Fibroblast of skin of left quadriceps (primary cell): ENCODE data around the gene MKNK1.

Source experiments
- DNase-seq, 2 experiments: peaks; one replicate each; pipeline ENCODE4 v3.0.0-alpha.2; 2013; ENCODE audit warnings: low read depth in 2 of 2

Gene MKNK1

GRCh38 chr1:46522184-46522968 is 81.7 kb downstream of the MKNK1 start:
- DNase-seq: peak; percentile 66 to 69

- no peak for DNase-seq
Measured at GRCh38 chr1:46521414-46521813, 82.7 kb downstream of the MKNK1 start.

DNA sequence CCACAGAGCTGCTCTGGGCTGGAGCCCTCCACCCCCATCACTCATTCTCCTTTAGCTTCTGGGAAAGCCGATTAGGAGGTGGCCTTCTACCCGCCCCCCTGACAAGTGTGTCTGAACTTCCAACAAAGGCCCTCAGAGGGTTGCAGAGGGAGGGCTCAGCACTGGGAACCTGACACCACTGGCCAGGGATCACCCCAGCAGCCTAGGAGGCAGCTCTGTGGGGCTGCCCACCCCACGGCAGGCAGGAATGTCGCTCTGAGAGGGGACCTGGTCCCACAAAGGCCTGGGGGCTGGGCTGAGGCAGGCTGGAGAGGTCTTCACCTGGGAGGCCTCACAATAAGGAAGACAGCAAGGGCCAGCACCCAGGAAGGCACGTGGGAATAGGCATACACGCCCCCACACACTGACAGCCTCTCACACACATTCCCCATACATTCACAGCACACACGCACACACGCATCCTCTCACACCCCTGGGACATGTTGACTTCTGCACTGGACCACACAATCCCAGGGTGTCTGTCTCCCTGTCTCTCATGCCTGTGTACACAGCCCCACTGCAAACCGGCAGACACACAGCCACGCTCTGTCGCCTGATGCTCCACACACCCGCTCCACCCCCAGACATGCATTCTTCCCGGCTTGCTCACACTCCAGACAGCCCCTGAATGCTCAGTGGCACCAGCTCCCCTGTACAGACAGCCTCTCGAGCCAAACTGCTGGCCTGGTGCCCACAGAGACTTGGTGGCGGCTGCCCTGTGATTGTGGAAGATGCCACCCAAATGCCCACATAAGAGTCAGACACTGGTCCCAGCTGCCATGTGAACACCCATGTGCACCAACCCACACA is 83.8 kb downstream of the MKNK1 start:
- DNase-seq: peak; percentile 57 to 58

DNA sequence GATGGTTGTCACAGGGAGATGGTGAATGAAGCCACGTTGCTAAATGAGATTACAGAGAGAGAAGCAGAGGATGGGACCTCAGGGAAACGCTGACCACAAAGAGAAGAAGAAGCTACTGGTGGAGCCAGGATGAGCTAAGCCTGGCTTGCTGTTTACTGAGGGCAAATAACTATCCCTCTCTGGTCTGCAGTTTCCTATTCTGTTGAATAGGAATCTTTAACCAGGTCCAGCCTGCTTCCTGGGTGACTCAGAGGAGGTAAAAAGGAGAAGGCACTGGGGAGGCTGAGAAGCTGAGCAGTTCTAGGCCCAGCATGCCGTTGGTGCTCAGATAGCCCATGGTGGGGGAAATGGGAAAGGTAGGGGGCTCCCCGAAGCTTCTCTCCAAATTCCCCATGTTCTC is 84.9 kb downstream of the MKNK1 start:
- DNase-seq: no peak

DNA sequence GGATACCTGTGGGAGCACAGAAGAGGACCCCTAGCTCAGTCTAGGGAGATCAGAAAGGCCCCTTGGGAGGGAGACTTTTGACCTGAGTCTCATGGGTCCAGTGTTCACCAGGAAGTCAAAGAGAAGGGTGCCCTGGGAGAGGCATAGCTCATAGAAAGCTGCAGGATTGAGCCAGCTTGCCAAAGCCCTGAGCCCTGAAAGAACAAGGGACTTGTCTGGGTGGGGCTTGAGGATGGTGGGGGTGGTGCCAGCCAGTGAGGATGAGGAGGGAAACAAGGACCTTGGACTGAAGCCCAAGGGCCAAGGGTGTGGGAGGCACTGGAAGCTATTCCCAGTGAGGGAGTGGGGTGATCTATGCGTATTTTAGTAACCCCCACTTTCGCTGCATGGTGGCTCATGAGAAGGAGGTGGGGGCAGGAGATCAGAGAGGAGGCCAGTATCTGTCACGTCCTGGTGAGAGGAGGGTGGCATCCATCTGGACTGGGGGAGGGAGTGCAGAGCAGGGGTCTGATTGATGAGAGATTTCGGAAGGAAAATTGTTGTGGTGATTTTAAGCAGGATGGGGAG is 86.1 kb downstream of the MKNK1 start:
- DNase-seq: no peak

DNA sequence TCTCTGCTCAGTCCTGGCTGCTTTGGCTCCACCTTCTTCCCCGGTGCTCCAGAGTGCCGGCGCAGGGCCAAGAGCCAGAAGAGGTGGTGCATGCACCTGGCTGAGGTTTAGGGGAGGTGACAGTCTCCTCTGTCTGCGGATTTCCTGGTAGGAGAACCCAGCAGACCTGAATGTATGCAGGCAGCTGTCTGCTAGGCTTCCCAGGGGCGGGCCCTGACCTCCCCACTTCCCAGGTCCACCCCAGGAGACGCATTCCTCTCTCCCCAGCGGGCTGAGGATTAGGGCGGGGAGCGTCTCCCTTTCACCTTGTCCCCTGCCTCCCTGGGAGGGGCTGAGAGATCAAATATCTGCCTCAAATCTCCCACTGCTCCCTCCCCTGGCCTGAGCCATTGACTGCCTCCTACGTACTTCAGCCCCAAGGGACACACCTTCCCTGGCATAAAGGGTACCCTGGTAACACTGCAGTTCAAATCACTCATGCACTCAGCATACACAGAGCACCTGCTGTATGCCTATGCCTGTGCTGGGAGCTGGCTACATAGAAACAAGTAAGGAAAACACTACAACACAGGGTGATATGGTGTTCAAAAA is 87.0 kb downstream of the MKNK1 start:
- DNase-seq: no peak

- no peak for DNase-seq
Measured at GRCh38 chr1:46516200-46516950, 87.7 kb downstream of the MKNK1 start.

- no peak for DNase-seq
Measured at GRCh38 chr1:46515576-46515975, 88.5 kb downstream of the MKNK1 start.

GRCh38 chr1:46513536-46513935 is 90.5 kb downstream of the MKNK1 start:
- no peak for DNase-seq

DNA sequence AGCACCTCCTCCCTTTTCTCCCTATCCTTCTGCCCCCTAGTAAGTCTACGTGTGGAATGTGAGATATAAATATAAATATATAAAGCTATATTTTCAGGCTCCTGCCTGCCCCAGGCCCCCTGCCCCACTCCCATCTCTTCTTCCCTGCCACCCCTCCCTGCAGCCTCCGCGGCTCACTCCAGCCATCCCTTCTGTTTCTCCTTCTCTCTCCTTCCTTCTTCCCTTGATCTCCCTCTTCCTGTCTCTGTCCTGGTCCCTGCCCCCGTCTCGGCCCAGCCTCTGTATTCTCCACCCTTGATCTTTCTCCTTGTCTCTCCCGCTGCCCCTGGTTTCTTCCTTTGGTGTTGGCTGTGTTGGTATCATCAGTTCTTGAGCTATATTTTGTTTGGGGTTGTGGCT is 91.3 kb downstream of the MKNK1 start:
- no peak for DNase-seq

GRCh38 chr1:46512135-46512791 is 91.8 kb downstream of the MKNK1 start:
- no peak for DNase-seq

DNA sequence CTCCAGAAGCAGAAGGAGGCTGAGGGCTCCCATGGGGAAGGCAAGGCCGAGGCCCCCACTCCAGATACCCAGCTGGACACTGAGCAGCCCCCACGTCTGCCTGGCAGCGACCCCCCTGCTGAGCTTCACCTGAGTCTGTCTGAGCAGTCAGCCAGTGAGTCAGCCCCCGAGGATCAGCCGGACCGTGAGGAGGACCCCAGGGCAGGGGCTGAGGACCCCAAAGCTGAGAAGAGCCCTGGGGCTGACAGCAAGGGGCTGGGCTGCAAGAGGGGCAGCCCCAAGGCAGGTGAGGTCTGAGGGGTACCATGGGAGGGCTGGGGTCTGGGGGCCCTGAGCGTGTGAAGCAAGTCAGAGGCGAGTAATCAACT is 93.1 kb downstream of the MKNK1 start:
- DNase-seq: no peak

GRCh38 chr1:46510341-46510997 is 93.6 kb downstream of the MKNK1 start:
- no peak for DNase-seq

DNA sequence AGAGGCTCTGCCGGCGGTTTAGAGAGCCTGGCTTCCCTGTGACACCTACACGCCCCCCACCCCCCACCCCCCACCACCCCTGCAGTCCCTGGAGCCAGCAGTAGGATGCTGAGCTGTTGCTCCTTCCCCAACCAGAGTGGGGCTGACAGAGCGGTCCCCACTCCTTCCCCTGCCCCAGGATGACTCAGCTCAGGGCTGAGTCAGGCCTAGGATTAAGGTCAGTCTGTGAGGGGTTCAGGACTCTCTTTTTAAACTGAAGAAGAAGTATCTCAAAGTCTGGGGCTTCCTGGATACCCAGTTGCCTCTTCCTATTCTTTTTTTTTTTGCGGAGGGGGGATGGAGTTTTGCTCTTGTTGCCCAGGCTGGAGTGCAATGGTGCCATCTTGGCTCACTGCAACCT is 95.3 kb downstream of the MKNK1 start:
- DNase-seq: no peak
